ENCODE measurements around the gene UBXN11.
A peak's percentile ranks its signal among the peaks of the same experiment; 100 is the strongest.
"Not testable (repeated sequence)": the region's sequence is repeated elsewhere in the genome, so short reads cannot be mapped to it uniquely, and the experiment has no call there.

The UBXN11 gene

GRCh38 chr1:26336477-26337205 is 30.2 kb upstream of the UBXN11 start:
- DNase-seq (ENCODE audit: low spot score) = peak; percentile 46

DNA sequence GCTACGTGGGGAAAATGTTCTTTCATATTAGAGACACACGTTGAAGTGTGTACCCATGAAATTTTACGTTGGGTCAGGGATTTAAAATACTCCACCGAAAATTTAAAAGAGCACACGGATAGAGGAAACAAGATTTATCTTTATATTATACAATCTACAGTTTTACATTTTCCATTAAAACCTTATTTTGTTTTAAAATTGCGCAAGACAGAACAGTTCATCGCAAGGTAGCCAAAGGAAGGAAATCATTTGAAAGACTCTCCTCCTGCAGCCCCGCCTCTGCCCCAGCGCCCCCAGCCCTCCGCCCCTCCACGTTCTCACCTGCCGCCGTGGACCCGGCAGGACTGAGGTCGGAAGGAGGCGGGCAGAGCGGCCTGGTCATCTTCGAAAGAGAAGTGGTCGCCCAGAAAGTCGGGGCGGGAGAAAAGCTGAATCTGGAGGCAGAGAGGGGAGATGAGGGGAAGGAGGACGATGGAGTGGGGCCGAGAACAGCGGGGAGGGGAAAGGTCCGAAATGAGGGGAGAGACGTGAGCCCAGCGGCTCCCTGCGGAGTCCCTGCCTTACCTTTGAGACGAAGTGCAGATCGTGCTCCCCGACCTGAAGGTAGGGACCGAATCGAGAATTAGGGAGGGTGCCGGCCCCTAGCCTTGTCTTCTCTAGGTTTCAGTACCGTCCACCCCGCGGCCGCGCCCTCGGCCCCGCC is 29.5 kb upstream of the UBXN11 start:
- DNase-seq (ENCODE audit: low spot score) = no peak

GRCh38 chr1:26333312-26333711 is 26.9 kb upstream of the UBXN11 start:
- DNase-seq (ENCODE audit: low spot score) = not testable (repeated sequence)

- no peak for DNase-seq (ENCODE audit: low spot score)
Measured at GRCh38 chr1:26330276-26330675, 23.8 kb upstream of the UBXN11 start.

DNA sequence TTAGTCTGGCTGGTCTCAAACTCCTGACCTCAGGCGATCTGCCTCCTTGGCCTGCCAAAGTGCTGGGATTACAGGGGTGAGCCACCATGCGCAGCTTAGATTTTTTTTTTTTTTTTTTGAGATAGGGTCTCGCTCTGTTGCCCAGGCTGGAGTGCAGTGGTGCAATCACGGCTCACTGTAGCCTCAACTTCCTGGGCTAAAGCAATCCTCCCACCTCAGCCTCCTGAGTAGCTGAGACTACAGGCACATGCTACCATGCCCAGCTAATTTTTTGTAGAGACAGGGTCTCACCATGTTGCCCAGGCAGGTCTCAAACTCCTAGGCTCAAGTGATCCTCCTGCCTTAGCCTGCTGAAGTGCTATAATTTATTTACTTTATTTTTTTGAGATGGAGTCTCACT is 22.9 kb upstream of the UBXN11 start:
- DNase-seq (ENCODE audit: low spot score) = not testable (repeated sequence)

DNA sequence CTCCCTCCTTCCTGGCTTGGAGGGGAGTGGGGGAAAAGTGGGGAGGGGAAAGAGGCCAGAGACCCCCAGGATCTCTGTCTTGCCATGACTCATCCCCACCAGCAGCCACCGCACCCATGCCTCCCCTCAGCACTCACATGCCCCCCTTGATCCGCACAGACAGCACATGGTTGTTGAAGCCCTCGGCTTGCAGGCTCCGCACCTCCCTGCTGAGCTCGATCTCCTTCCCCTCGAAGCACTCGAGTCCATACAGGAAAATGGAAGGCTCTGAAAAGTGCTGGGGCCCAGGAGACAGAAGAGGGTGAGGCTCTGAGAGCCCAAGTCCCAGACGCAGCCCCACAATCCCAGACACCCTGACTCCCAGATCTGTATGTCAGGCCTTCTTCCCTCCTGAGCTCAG is 22.2 kb upstream of the UBXN11 start:
- DNase-seq (ENCODE audit: low spot score) = no peak

- no peak for DNase-seq (ENCODE audit: low spot score)
Measured at GRCh38 chr1:26327956-26328362, 21.5 kb upstream of the UBXN11 start.

GRCh38 chr1:26324550-26324949 is 18.1 kb upstream of the UBXN11 start:
- DNase-seq (ENCODE audit: low spot score) = no peak

DNA sequence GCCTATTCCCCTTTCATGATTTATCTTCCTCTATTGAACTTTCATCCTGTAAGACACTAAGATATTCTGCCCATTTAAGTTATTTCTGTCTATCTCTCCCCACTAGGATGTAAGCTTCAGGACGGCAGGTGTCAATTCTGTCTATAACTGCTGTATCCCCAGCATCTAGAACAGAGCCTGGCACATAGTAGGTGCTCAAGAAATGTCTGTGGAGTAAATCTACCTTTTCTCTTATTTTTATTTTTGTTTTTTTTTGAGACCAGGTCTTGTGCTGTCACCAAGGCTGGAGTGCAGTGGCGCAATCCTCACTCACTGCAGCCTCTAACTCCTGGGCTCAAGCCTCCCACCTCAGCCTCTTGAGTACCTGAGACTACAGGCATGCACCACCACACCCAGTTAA is 16.9 kb upstream of the UBXN11 start:
- DNase-seq (ENCODE audit: low spot score) = no peak

GRCh38 chr1:26322042-26322331 is 15.6 kb upstream of the UBXN11 start:
- no peak for DNase-seq (ENCODE audit: low spot score)

DNA sequence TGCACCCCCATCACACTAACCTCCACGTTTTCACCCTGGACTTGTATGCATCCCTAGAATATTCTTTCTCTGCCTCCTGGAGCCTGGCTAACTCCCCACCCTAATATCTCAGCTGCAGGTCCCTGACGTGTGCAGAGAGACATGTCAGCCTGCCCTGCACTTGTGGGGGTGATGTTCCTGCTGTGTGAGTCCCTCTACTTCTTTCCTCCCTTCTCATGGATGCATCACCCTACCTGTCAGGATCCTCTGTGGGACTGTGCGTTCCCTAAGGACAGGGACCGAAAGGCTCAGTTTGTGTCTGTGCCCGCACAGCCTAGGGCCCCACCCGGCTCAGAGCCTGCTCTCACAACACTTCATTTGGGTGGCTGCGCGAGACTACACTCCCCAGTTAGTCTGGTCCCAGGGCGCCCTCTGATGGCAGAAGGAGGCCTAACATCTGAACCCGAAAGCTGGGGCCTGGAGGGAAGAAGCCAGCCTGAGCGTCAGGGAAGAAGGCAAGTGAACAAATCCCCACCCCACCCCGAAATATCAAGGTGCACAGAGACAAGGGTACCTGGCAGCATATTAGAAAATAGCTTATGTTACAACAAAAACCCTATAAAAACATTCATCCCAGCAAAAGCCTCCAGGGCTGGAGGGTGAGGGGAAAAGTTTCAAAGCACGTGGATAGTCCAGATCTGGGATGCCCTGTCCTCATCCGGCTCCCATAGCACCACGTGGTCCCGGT is 15.0 kb upstream of the UBXN11 start:
- DNase-seq (ENCODE audit: low spot score) = peak; percentile 66

- no peak for DNase-seq (ENCODE audit: low spot score)
Measured at GRCh38 chr1:26320896-26321295, 14.5 kb upstream of the UBXN11 start.

GRCh38 chr1:26318338-26319064 is 12.1 kb upstream of the UBXN11 start:
- no peak for DNase-seq (ENCODE audit: low spot score)

DNA sequence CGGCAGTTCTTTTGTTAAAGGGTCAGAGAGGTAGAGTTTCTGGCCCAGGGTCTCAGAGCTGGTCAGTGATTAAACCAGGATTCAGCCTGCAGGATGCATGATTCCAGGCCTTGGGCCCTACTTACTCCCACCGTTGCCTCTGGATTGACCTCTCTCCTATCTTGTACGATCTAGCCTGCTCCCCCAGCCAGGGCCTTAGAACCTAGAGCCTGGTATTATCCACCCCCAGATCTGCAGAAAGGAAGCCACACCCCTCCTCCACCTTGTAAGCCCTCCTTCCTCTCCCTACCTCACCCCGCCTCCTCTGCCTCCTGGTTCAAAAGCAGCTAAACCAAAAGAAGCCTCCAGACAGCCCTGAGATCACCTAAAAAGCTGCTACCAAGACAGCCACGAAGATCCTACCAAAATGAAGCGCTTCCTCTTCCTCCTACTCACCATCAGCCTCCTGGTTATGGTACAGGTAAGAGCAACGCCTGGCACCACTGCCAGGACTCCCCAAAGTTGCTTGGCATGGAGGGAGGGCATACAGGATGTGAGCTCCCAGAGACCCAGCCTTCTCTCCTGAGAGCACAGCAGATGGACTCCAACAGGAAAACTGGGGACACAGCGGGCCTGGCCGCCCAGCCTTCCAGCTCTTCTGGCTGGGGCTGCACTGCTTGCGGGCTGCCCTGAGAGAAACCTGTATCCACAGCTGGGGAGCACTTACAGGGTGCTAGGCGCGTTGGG is 11.3 kb upstream of the UBXN11 start, which contains the start of gene CD52:
CD52 (plus strand) TSS at position 347 of the 726 bp plus-strand sequence; CDS start at position 407, 60 bp downstream.
- no peak for DNase-seq (ENCODE audit: low spot score)

DNA sequence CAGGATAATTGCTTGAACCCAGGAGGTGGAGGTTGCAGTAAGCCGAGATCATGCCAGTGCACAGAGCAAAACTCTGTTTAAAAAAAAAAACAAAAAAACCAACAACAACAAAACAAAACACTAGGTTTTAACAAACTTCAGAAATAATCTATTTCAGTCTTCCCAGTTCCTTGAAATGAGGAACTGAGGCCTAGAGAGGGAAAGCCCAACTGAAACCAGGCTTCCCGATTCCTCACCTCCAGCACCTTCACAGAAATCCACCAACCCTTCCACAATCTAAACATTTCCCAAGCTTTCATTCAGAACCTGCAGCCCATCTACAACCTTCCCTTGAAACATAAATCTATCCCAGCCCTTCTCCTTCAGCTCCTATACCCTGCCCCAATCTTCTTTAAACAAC is 10.7 kb upstream of the UBXN11 start:
- DNase-seq (ENCODE audit: low spot score) = no peak

DNA sequence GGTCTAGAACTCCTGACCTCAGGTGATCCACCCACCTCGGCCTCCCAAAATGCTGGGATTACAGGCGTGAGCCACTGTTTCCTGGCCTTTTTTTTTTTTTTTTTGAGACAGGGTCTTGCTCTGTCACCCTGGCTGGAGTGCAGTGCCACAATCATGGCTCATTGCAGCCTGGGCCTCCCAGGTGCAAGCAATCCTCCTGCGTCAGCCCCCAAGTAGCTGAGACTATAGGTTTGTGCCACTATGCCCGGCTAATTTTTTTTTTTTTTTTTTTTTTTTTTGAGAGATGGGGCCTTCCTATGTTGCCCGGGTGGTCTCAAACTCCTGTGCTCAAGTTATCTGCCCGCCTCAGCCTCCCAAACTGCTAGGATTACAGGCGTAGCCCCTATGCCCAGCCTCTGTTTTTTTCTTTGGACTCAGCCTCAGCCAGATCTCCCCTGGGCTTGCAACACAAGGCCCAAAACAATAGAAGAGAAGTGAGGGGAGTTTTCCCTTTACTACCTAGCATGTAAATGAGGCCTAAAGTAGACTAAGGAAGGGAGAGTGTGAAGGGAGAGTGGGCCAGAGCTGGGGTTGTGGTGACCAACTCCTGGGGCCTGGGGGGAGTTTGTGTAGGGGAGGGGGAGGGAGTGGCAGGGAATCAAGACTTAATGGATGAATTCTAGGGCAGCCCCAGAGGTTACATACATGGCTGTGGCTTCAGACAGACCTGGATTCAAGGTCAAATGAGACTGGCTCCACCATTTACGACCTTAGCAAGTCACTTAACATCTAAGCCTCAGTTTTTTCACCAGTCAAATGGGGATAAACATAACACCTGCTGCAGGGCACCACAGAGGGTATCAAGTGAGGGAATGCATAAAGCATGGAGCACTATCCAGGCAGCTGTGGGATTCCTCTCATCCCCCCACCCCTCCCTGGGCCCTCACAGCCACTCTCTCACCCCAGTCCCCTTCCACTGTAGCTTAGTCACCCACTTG is 9.7 kb upstream of the UBXN11 start:
- DNase-seq (ENCODE audit: low spot score) = no peak

GRCh38 chr1:26314501-26314900 is 8.1 kb upstream of the UBXN11 start:
- no peak for DNase-seq (ENCODE audit: low spot score)

GRCh38 chr1:26307966-26308899 is 1.8 kb upstream of the UBXN11 start:
- DNase-seq (ENCODE audit: low spot score) = not testable (repeated sequence)

- no peak for DNase-seq (ENCODE audit: low spot score)
Measured at GRCh38 chr1:26307363-26307781, 936 bp upstream of the UBXN11 start.
